NCI-H1436 treated with DMSO at 0.1 percent for 48 hours (cell line): ENCODE data around the gene KNCN.

Experiments
- DNase-seq: peaks from one replicate; lab custom pipeline; 2025; lab: John Stamatoyannopoulos, UW

Gene KNCN

DNA sequence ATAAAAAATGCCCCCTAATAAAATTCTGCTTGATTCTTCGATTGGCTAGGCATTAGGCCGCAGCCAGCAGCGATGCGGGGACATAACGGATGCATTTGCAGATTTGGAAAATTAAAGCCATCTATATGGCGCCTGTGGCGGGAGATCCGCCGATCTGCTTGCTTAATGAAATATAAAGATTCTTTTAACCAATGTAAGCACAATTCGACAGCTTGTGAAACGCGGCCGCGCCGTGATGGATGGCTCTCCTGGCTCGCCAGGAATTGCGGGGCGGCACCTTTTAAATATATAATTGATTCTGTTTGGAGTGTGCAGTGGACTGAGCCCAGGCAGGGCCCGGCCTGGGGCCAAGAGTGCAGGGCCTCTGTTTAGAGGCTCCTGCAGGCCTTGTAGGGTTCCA, 53.8 kb downstream of the KNCN start:
- no peak for DNase-seq

- no peak for DNase-seq
Measured at GRCh38 chr1:46497020-46497419, 54.4 kb downstream of the KNCN start.

GRCh38 chr1:46496505-46496904, 54.9 kb downstream of the KNCN start:
- no peak for DNase-seq

DNA sequence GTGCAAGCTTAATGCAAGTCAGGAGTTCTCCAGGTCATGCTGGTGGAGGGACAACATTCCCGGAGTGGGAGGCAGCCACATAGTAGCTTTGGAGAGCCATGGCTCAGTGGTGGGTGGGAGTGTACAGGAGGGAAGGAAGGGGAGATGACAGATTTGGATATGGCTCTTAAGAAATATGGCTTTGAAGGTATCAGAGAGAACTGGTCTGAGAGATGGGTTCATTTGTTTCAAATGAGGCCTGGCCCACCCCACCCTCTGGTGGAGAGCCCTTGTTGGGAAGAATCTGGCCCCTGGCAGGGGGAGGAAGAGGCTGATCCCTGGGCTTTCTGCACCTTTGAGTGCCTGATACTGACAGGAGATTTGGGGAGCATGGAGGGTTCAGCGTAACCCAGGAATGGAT, 55.7 kb downstream of the KNCN start:
- no peak for DNase-seq
